Right atrium auricular region (tissue), 2 donors: Measurements from ENCODE around the gene CIAPIN1. TPM values are rescaled to one million over a fixed set of nuclear protein-coding genes. Genes with fewer than 3 reads are reported as not detected.

Source experiments
- total RNA-seq, 2 donors: library from RNA; depleted of rRNA; stranded (reverse); fragments of >200 nt; gene quantifications; one replicate each; pipeline ENCODE4 v1.1.0, GENCODE V29; 2016

CIAPIN1 gene
- total RNA-seq, 2 donors from 2014 or later = 33.0 to 34.4 TPM

Other genes starting within 250 kb of the CIAPIN1 start
- 10 to 100 TPM; 56.4 to 80.4 TPM for gene ARL2BP, start 202.1 kb downstream of the CIAPIN1 start, total RNA-seq
- 10 to 100 TPM; 14.4 to 22.4 TPM for gene PLLP, start 162.7 kb downstream of the CIAPIN1 start, total RNA-seq
- gene CCL22, start 88.6 kb downstream of the CIAPIN1 start, total RNA-seq = under 1 TPM in 1 of 2 donors, not detected in 1; 0.08 TPM
- 10 to 100 TPM; 17.1 to 17.8 TPM for gene CX3CL1, start 74.9 kb downstream of the CIAPIN1 start, total RNA-seq
- not detected for gene CCL17, start 42.6 kb downstream of the CIAPIN1 start, total RNA-seq
- gene COQ9, start 94 bp upstream of the CIAPIN1 start, total RNA-seq = 100 to 1,000 TPM; 106 to 153 TPM
- gene POLR2C, start 15.3 kb upstream of the CIAPIN1 start, total RNA-seq = 10 to 100 TPM; 76.8 to 86.3 TPM
- gene DOK4, start 39.1 kb upstream of the CIAPIN1 start, total RNA-seq = 10 to 100 TPM; 15.2 to 34.2 TPM
- gene CCDC102A, start 89.2 kb upstream of the CIAPIN1 start, total RNA-seq = 10 to 100 TPM; 11.2 to 15.1 TPM
- gene ADGRG5, start 95.3 kb upstream of the CIAPIN1 start, total RNA-seq = under 1 TPM; 0.08 to 0.44 TPM
- 10 to 100 TPM; 12.6 to 25.5 TPM for gene ADGRG1, start 181.2 kb upstream of the CIAPIN1 start, total RNA-seq
- gene ADGRG3, start 220.9 kb upstream of the CIAPIN1 start, total RNA-seq = 1 to 10 TPM in 1 of 2 donors, under 1 TPM in 1; 0.75 to 1.0 TPM
- not detected for gene DRC7, start 247.4 kb upstream of the CIAPIN1 start, total RNA-seq